NK-92 treated with Interleukin-12 subunit alpha and Interleukin-12 subunit beta, amount 100 ng/mL, for 24 hours (cell line): ENCODE data around the gene RUBCN.

ENCODE experiments used
- DNase-seq: peaks from one replicate; lab custom pipeline; 2025; lab: John Stamatoyannopoulos, UW

The RUBCN gene

GRCh38 chr3:197736491-197737318, at the start of gene RUBCN:
Gene RUBCN, minus strand, starts transcription at chr3:197736904. Its CDS starts 185 bp downstream, at chr3:197736719.
- peak; percentile 96 for DNase-seq

GRCh38 chr3:197784019-197784585, 47.4 kb upstream of the RUBCN start:
- no peak for DNase-seq

- DNase-seq = no peak
Observed at GRCh38 chr3:197782230-197782629, 45.5 kb upstream of the RUBCN start.

- DNase-seq = no peak
Observed at GRCh38 chr3:197775317-197775716, 38.6 kb upstream of the RUBCN start.

GRCh38 chr3:197761784-197762183, 25.1 kb upstream of the RUBCN start:
- no peak for DNase-seq

- DNase-seq = no peak
Observed at GRCh38 chr3:197758512-197758911, 21.8 kb upstream of the RUBCN start.

- no peak for DNase-seq
Observed at GRCh38 chr3:197756704-197757103, 20.0 kb upstream of the RUBCN start.

- no peak for DNase-seq
Observed at GRCh38 chr3:197753263-197753662, 16.6 kb upstream of the RUBCN start.

GRCh38 chr3:197752107-197752506, 15.4 kb upstream of the RUBCN start:
- DNase-seq = no peak

GRCh38 chr3:197750858-197751737, 14.4 kb upstream of the RUBCN start:
- DNase-seq = no peak

- peak; percentile 50 for DNase-seq
Observed at GRCh38 chr3:197750396-197750831, 13.7 kb upstream of the RUBCN start.

GRCh38 chr3:197749601-197750395, 13.1 kb upstream of the RUBCN start, which contains the start of gene FYTTD1:
Gene FYTTD1, plus strand, starts transcription at chr3:197749883. Its CDS starts 89 bp downstream, at chr3:197749972.
- DNase-seq = peak; percentile 74

- DNase-seq = no peak
Observed at GRCh38 chr3:197749315-197749600, 12.6 kb upstream of the RUBCN start.

GRCh38 chr3:197748597-197749314, 12.1 kb upstream of the RUBCN start:
- DNase-seq = no peak

- no peak for DNase-seq
Observed at GRCh38 chr3:197746801-197747237, 10.1 kb upstream of the RUBCN start.

- no peak for DNase-seq
Observed at GRCh38 chr3:197746209-197746608, 9.5 kb upstream of the RUBCN start.

GRCh38 chr3:197742787-197743186, 6.1 kb upstream of the RUBCN start:
- no peak for DNase-seq

GRCh38 chr3:197737749-197738462, 1.2 kb upstream of the RUBCN start:
- no peak for DNase-seq

GRCh38 chr3:197737319-197737649, 580 bp upstream of the RUBCN start:
- DNase-seq = no peak

GRCh38 chr3:197736010-197736490, 654 bp downstream of the RUBCN start:
- DNase-seq = no peak
